Heart left ventricle (tissue), 13 donors: ENCODE measurements around the gene TMTC2.

Experiments used
- CTCF ChIP-seq, 12 donors: fragments of 200-600 bp; sonication (generic) in 4 of 12; IDR thresholded peaks; one replicate each; pipeline versions ENCODE4 v1.5.0 to v1.8.0; 2018 to 2022; ENCODE audit warnings: antibody characterized with exemption in 12 of 12, mild to moderate bottlenecking in 5 of 12
- POLR2A ChIP-seq, 2 donors: fragments of 450-650 bp; IDR thresholded peaks; one replicate each; pipeline ENCODE4 v1.6.1; 2017; ENCODE audit warnings: antibody characterized with exemption in 2 of 2, mild to moderate bottlenecking in 2 of 2, moderate library complexity in 2 of 2
- donor health status: ischemic (EF 13 %, LVEDD 7.1; RV severe dilation, severe dysfunction).
- donor health status: DM: no; HTN: yes; CAD: no.
- donor health status: DM: no; HTN: no; CAD: no.
- donor health status: ischemic (EF 25% LVEDD 6.9; RV normal size, moderate dysfunction).
- donor health status: ischemic (EF 25% LVEDD 5.7; RV mildly dilated, moderate dysfunction).
- donor health status: ischemic (EF 35%, LVEDD 5.7; RV mildly dilated, moderate dysfunction).
- donor health status: nonischemic (EF 11% LVEDD 7.7; RV severe dilation, severe dysfunction).
- donor health status: DM: yes; HTN: yes; CAD: no.
- donor health status: PGD.
- donor health status: ischemic (EF 29% LVEDD 5.4; RV normal size, mild dysfunction).
- donor health status: nonischemic (EF 23%, LVEDD 6.1; RV moderate dilation, normal function).

- TF ChIP-seq CTCF (IDR thresholded peaks at IDR 0.05) = no peak
- no peak for TF ChIP-seq POLR2A (IDR thresholded peaks at IDR 0.05)
Measured at GRCh38 chr12:82942991-82943401, 256.3 kb downstream of the TMTC2 start.
